Measurements from ENCODE around the gene CPXM2. TPM values are rescaled to one million over a fixed set of nuclear protein-coding genes. Genes with fewer than 3 reads are reported as not detected.

Gene CPXM2
- total RNA-seq, 1 donor from 2014 or later, result 18.9 TPM

DNA sequence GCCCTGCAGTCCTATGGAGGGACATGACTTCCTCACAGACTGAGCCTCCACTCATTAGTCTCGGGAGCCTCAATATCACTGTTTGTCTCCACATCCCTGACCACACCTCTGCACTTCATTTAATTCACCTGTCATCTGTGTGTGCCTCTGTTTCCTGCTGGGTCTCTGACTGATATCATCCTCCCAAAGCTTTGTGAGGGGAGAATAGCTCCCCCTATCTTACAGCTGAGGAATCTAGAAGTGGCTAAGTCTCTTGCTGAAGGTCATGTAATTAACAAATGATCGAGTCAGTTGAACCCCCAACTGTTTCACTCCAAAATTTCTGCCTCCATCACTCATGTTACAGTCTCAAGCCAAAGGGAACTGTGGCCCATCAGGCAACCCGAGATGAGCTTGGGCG, 5.5 kb upstream of the CPXM2 start:
- Histone ChIP-seq H3K27me3 (no peaks in the 10 kb centered on the region), H3K4me3 (no peak overlapping the region), H3K27ac (no peak overlapping the region), H3K36me3 (no peaks in the 10 kb centered on the region), H3K4me1 (peaks cover 8% of the 10 kb centered on the region), H3K9me3 (no peaks in the 10 kb centered on the region)
- TF ChIP-seq POLR2AphosphoS5 (IDR thresholded peaks at IDR 0.05; ENCODE audit: insufficient read depth in 1 of 2, low read depth in 1 of 2), result no peak
- no peak for TF ChIP-seq POLR2A (IDR thresholded peaks at IDR 0.05)
- TF ChIP-seq, protein P1, sequence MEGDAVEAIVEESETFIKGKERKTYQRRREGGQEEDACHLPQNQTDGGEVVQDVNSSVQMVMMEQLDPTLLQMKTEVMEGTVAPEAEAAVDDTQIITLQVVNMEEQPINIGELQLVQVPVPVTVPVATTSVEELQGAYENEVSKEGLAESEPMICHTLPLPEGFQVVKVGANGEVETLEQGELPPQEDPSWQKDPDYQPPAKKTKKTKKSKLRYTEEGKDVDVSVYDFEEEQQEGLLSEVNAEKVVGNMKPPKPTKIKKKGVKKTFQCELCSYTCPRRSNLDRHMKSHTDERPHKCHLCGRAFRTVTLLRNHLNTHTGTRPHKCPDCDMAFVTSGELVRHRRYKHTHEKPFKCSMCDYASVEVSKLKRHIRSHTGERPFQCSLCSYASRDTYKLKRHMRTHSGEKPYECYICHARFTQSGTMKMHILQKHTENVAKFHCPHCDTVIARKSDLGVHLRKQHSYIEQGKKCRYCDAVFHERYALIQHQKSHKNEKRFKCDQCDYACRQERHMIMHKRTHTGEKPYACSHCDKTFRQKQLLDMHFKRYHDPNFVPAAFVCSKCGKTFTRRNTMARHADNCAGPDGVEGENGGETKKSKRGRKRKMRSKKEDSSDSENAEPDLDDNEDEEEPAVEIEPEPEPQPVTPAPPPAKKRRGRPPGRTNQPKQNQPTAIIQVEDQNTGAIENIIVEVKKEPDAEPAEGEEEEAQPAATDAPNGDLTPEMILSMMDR (IDR thresholded peaks at IDR 0.05), result no peak
- intact Hi-C loops (cut with DNase I), result no loop called here
- DNase-seq (ENCODE audit: extremely low spot score in 2 of 2), result no peak

- no peak for DNase-seq (ENCODE audit: extremely low spot score in 2 of 2)
- Histone ChIP-seq H3K9me3 (no peaks in the 10 kb centered on the region), H3K36me3 (no peaks in the 10 kb centered on the region), H3K27me3 (no peaks in the 10 kb centered on the region), H3K27ac (no peak overlapping the region), H3K4me3 (no peak overlapping the region), H3K4me1 (peaks cover 9% of the 10 kb centered on the region)
- TF ChIP-seq POLR2AphosphoS5 (IDR thresholded peaks at IDR 0.05; ENCODE audit: insufficient read depth in 1 of 2, low read depth in 1 of 2), result no peak
- TF ChIP-seq POLR2A (IDR thresholded peaks at IDR 0.05), result no peak
- TF ChIP-seq, protein P1 (IDR thresholded peaks at IDR 0.05), result no peak
- intact Hi-C loops (cut with DNase I), result no loop called here
Observed at GRCh38 chr10:123896246-123896927, 4.8 kb upstream of the CPXM2 start.

DNA sequence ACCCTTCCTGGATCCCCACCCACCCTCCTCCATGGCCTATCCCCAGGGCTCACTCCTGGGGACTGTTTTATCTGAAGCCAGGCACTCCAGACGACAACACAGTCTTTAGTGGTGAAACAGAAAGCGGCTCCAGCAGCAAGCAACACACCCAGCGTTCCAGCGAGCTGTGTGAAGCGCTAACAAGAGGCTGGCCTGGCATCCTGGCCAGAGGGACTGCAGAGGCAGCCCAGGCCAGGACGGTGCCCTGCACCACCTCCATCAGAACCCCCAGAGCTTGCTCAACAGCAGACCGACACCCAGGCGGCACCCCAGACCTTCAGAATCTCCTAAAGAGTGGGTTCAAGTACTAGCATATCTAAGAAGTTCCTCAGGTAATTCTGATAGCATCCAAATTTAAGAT, 2.0 kb upstream of the CPXM2 start:
- peaks cover 20% of the 10 kb centered on the region for H3K4me1 ChIP-seq

DNA sequence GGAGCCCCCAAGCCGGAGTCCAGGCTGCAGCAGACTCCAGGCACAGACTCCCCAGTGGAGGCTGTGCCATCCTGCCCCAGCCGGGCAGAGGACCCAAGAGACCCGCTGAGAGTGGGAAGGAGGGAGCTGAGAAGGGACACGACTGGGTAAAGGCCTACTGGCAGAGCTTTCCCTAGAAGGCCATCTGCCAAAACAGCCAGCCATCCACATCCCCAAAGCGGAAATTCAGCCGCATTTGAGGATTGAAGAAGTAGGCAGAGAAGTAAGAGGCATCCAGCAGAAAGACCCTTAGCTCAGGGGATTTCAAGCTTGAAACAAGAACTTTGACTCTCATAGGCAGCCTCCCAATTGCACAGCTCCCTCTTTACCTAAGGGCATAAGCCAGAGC, 857 bp downstream of the CPXM2 start:
- H3K4me3 ChIP-seq, result peak overlapping the region; percentile 37 to 48
- no peak for DNase-seq (ENCODE audit: extremely low spot score in 2 of 2)

More for the DNA sequence above, 2.0 kb upstream of the CPXM2 start:
- no peak overlapping the region for H3K4me3 ChIP-seq
- no peaks in the 10 kb centered on the region for H3K9me3 ChIP-seq
- DNase-seq (ENCODE audit: extremely low spot score in 2 of 2), result no peak
- intact Hi-C loops (cut with DNase I), result no loop called here
- no peaks in the 10 kb centered on the region for H3K36me3 ChIP-seq
- TF ChIP-seq, protein P1 (IDR thresholded peaks at IDR 0.05), result no peak
- TF ChIP-seq POLR2AphosphoS5 (IDR thresholded peaks at IDR 0.05; ENCODE audit: insufficient read depth in 1 of 2, low read depth in 1 of 2), result no peak
- no peak for TF ChIP-seq POLR2A (IDR thresholded peaks at IDR 0.05)
- H3K27me3 ChIP-seq, result no peaks in the 10 kb centered on the region
- no peak overlapping the region for H3K27ac ChIP-seq

GRCh38 chr10:123890226-123890625, 1.4 kb downstream of the CPXM2 start:
- H3K4me3 ChIP-seq, result peak overlapping the region; percentile 37 to 48
- H3K27ac ChIP-seq, result peak overlapping the region; percentile 78
- DNase-seq (ENCODE audit: extremely low spot score in 2 of 2), result no peak
- peaks cover 18% of the 10 kb centered on the region for H3K4me1 ChIP-seq
- H3K36me3 ChIP-seq, result no peaks in the 10 kb centered on the region
- H3K27me3 ChIP-seq, result no peaks in the 10 kb centered on the region
- no peaks in the 10 kb centered on the region for H3K9me3 ChIP-seq
- TF ChIP-seq POLR2A (IDR thresholded peaks at IDR 0.05), result no peak
- TF ChIP-seq POLR2AphosphoS5 (IDR thresholded peaks at IDR 0.05; ENCODE audit: insufficient read depth in 1 of 2, low read depth in 1 of 2), result no peak
- TF ChIP-seq, protein P1 (IDR thresholded peaks at IDR 0.05), result no peak
- intact Hi-C loops (cut with DNase I), result no loop called here

More for the DNA sequence above, 857 bp downstream of the CPXM2 start:
- Histone ChIP-seq H3K27ac (peak overlapping the region; percentile 78), H3K4me1 (peaks cover 13% of the 10 kb centered on the region), H3K9me3 (no peaks in the 10 kb centered on the region), H3K36me3 (no peaks in the 10 kb centered on the region), H3K27me3 (no peaks in the 10 kb centered on the region)
- intact Hi-C loops (cut with DNase I), result no loop called here
- TF ChIP-seq POLR2AphosphoS5 (IDR thresholded peaks at IDR 0.05; ENCODE audit: insufficient read depth in 1 of 2, low read depth in 1 of 2), result no peak
- no peak for TF ChIP-seq POLR2A (IDR thresholded peaks at IDR 0.05)
- TF ChIP-seq, protein P1 (IDR thresholded peaks at IDR 0.05), result no peak
